K562 (cell line): ENCODE data around the gene QKI. TPM values are rescaled to one million over a fixed set of nuclear protein-coding genes. Genes with fewer than 3 reads are reported as not detected.

Source experiments
- ATAC-seq: fragments of 200-7000 bp; cut with Tn5 transposase; 3 replicates; pipeline ENCODE4 v1.9.1; 2020; ENCODE audit warnings: moderate library complexity
- BruUV-seq: library from RNA; stranded (reverse); fragments of 400-500 nt; replicated peaks from 2 replicates; lab custom pipeline; 2021; lab: Mats Ljungman, UMichigan
- CTCF ChIA-PET: fragments of 300-600 bp; formaldehyde crosslinking; extraction: SDS; loops from one replicate; lab custom pipeline; 2021; ENCODE audit warnings: low intra/inter-chr PET ratio; lab: Yijun Ruan, JAX
- POLR2A ChIA-PET: fragments of 300-600, 350-650 bp; sonication (Branson Sonifier 250); formaldehyde crosslinking; extraction: SDS; loops from one replicate; lab custom pipeline; 2021; ENCODE audit warnings: antibody characterized with exemption, inconsistent platforms; lab: Yijun Ruan, JAX
- DNase-seq, 4 experiments: peaks; one replicate each; pipeline versions ENCODE4 v3.0.0 to v3.0.0-alpha.2; 2011 to 2018; ENCODE audit warnings: low spot score in 3 of 4, mixed read lengths in 3 of 4; ENCODE audit errors: extremely low read depth in 1 of 4
- FAIRE-seq: peaks from 2 replicates; lab custom pipeline; 2011; peaks lifted over from hg19 to GRCh38; lab: Jason Lieb, UNC
- H2AFZ ChIP-seq: 2 replicates; pipeline ENCODE4 v1.6.0; 2011; ENCODE audit warnings: low read depth, low read length, control low read depth, inconsistent platforms
- H3K27ac ChIP-seq: fragments of 200-600 bp; 3 replicates; pipeline ENCODE4 v1.8.0; 2011; ENCODE audit warnings: low read depth, mild to moderate bottlenecking, control low read depth, inconsistent platforms, low read length, moderate library complexity, mixed read lengths; ENCODE audit errors: extremely low read depth
- H3K27me3 ChIP-seq, 2 experiments: fragments of 300-600 bp in 1 of 2; 2 replicates in 1 of 2; 3 replicates in 1 of 2; pipeline versions ENCODE4 v1.6.0 to v1.8.0; 2011; ENCODE audit warnings: inconsistent platforms in 2 of 2, low read length in 2 of 2, mild to moderate bottlenecking in 1 of 2, mixed read lengths in 1 of 2, moderate library complexity in 1 of 2; ENCODE audit not compliant: control insufficient read depth in 2 of 2, insufficient read depth in 2 of 2
- H3K36me3 ChIP-seq: fragments of 300-600 bp; 3 replicates; pipeline ENCODE4 v1.8.0; 2011; ENCODE audit warnings: mild to moderate bottlenecking, low read length, inconsistent platforms; ENCODE audit not compliant: control insufficient read depth, insufficient read depth
- H3K4me1 ChIP-seq, 2 experiments: fragments of 200-600 bp in 1 of 2; replicated peaks in 1 of 2; 2 replicates in 1 of 2; 3 replicates in 1 of 2; pipeline versions ENCODE4 v1.5.1 to v1.8.0; 2011; ENCODE audit warnings: inconsistent platforms in 2 of 2, low read length in 2 of 2, mild to moderate bottlenecking in 1 of 2, mixed read lengths in 1 of 2, moderate library complexity in 1 of 2; ENCODE audit not compliant: control insufficient read depth in 2 of 2, insufficient read depth in 2 of 2
- H3K4me2 ChIP-seq: 2 replicates; pipeline ENCODE4 v1.6.1; 2011; ENCODE audit warnings: low read length, control low read depth, inconsistent platforms, mixed read lengths; ENCODE audit not compliant: insufficient read depth
- H3K4me3 ChIP-seq: fragments of 200-600 bp; sonication (generic), shearing (Covaris generic); 2 replicates; pipeline ENCODE4 v1.5.1; 2016; ENCODE audit warnings: control low read depth, inconsistent platforms
- H3K79me2 ChIP-seq: fragments of 200-600 bp; 3 replicates; pipeline ENCODE4 v1.8.0; 2011; ENCODE audit warnings: low read length, inconsistent platforms; ENCODE audit not compliant: control insufficient read depth, insufficient read depth
- H3K9ac ChIP-seq, 2 experiments: 2 replicates each; pipeline versions ENCODE4 v1.6.0 to v1.6.1; 2011; ENCODE audit warnings: low read depth in 2 of 2, low read length in 2 of 2, control low read depth in 1 of 2, inconsistent platforms in 1 of 2, mild to moderate bottlenecking in 1 of 2, mixed read lengths in 1 of 2; ENCODE audit not compliant: insufficient read depth in 1 of 2
- H3K9me1 ChIP-seq: one replicate; pipeline ENCODE4 v1.6.0; 2011; ENCODE audit warnings: inconsistent platforms, mild to moderate bottlenecking, low read length, moderate library complexity; ENCODE audit not compliant: control insufficient read depth, insufficient read depth
- H3K9me3 ChIP-seq: replicated peaks from 2 replicates; pipeline ENCODE4 v1.5.1; 2011; ENCODE audit warnings: low read depth, low read length, inconsistent platforms; ENCODE audit not compliant: control insufficient read depth, insufficient read depth
- H4K20me1 ChIP-seq: replicated peaks from 2 replicates; pipeline ENCODE4 v1.6.1; 2011; ENCODE audit warnings: low read length, inconsistent platforms, mixed read lengths; ENCODE audit not compliant: control insufficient read depth, insufficient read depth
- ARID1B ChIP-seq: fragments of 450-650 bp; IDR thresholded peaks from 2 replicates; pipeline ENCODE4 v1.6.1; 2016; ENCODE audit warnings: antibody characterized with exemption, mild to moderate bottlenecking, inconsistent platforms
- BRD9 ChIP-seq: fragments of 450-650 bp; IDR thresholded peaks from 2 replicates; pipeline ENCODE4 v1.6.1; 2018; ENCODE audit warnings: low read depth; ENCODE audit not compliant: partially characterized antibody
- COPS2 ChIP-seq: fragments of 450-650 bp; conservative IDR thresholded peaks from 2 replicates; pipeline ENCODE4 v1.6.1; 2016; ENCODE audit warnings: mild to moderate bottlenecking, moderate library complexity
- FIP1L1 ChIP-seq: fragments of 200-400 bp; formaldehyde crosslinking; IDR thresholded peaks from 2 replicates; pipeline ENCODE4 v1.6.1; 2018; ENCODE audit warnings: mild to moderate bottlenecking, low read depth, low read length; ENCODE audit not compliant: poor library complexity, severe bottlenecking
- GMEB1 ChIP-seq: fragments of 250-450 bp; sonication (Bioruptor Pico); IDR thresholded peaks from 2 replicates; pipeline ENCODE4 v1.4.0; 2020; ENCODE audit warnings: mild to moderate bottlenecking
- MIER1 ChIP-seq: fragments of 450-650 bp; IDR thresholded peaks from 2 replicates; pipeline ENCODE4 v1.6.1; 2016; ENCODE audit warnings: antibody characterized with exemption, mild to moderate bottlenecking, low read depth
- NKRF ChIP-seq: fragments of 450-650 bp; IDR thresholded peaks from 2 replicates; pipeline ENCODE4 v1.6.1; 2016; ENCODE audit warnings: borderline replicate concordance
- POLR2H ChIP-seq: IDR thresholded peaks from 2 replicates; pipeline ENCODE4 v1.6.1; 2016; ENCODE audit warnings: missing genetic modification characterization, low read depth, mild to moderate bottlenecking, control low read depth, missing compliant biosample characterization, moderate library complexity
- SIN3B ChIP-seq: fragments of 450-650 bp; IDR thresholded peaks from 2 replicates; pipeline ENCODE4 v1.6.1; 2017; ENCODE audit warnings: low read depth, mild to moderate bottlenecking, moderate library complexity
- SMARCA4 ChIP-seq: fragments of 450-650 bp; IDR thresholded peaks from 2 replicates; pipeline ENCODE4 v1.6.1; 2016
- TRIM24 ChIP-seq, 2 experiments: fragments of 450-650 bp; IDR thresholded peaks; 2 replicates each; pipeline ENCODE4 v1.6.1; 2016
- ZC3H8 ChIP-seq: fragments of 450-650 bp; IDR thresholded peaks from 2 replicates; pipeline ENCODE4 v1.6.1; 2017
- ZNF449 ChIP-seq: fragments of 250-450 bp; sonication (Bioruptor Pico); IDR thresholded peaks from 2 replicates; pipeline ENCODE4 v1.8.0; 2022; ENCODE audit warnings: moderate library complexity, mild to moderate bottlenecking, inconsistent platforms
- ZNF766 ChIP-seq: fragments of 200-800 bp; sonication (Bioruptor generic); conservative IDR thresholded peaks from 2 replicates; pipeline ENCODE4 v1.6.1; 2016; ENCODE audit warnings: missing genetic modification characterization, missing compliant biosample characterization
- WGBS: fragments of 100-300 bp; shearing (Covaris generic); methylation state at CpG from one replicate; pipeline ENCODE4 v1.1.6; 2016; ENCODE audit warnings: low coverage, mixed read lengths; ENCODE audit not compliant: insufficient coverage; ENCODE audit errors: missing lambda C conversion rate; 5-methylcytosine and 5-hydroxymethylcytosine counted together
- in situ Hi-C: fragments of 300-500 bp; cut with MboI; formaldehyde crosslinking; loops from 4 replicates; pipeline ENCODE4 v1.15.0; 2018; ENCODE audit warnings: inconsistent platforms, mixed read lengths
- intact Hi-C: fragments of 100-400 bp; cut with micrococcal nuclease; formaldehyde crosslinking; loops from 2 replicates; pipeline ENCODE4 v1.14.2; 2022
- polyA plus RNA-seq, 8 experiments: library from polyadenylated mRNA; depleted of rRNA in 4 of 8; stranded (reverse) in 5 of 8; unstranded in 3 of 8; fragments of >200 nt; fragmentation: Nextera tagmentation in 2 of 8; fragmentation: Illumina TruSeq in 1 of 8; extraction: Ambion mirVana in 2 of 8; extraction: Trizol in 1 of 8; gene quantifications; 2 replicates each; pipeline versions ENCODE4 v1.2.1 to v1.2.3, GENCODE V29; 2011 to 2014; ENCODE audit warnings: inconsistent platforms in 1 of 8, missing spikeins in 1 of 8
- total RNA-seq, 7 experiments: library from RNA; depleted of rRNA in 6 of 7; stranded (reverse); fragments of >200 nt in 6 of 7; fragmentation: Illumina TruSeq in 2 of 7; extraction: Trizol in 2 of 7; gene quantifications; 2 replicates each; pipeline versions ENCODE4 v1.2.1 to v1.2.3, GENCODE V29; 2011 to 2021; ENCODE audit warnings: low replicate concordance in 1 of 7

Gene QKI
- total and polyA plus RNA-seq, 9 of the 15 experiments (the other 6 are each of a cell fraction or from before 2014, with no cell fraction given), result 20.4 to 215 (median 123) TPM

- no peak for TF ChIP-seq ZNF449 (CRISPR knock-in tag)
Observed at GRCh38 chr6:163416557-163417253, 2.2 kb downstream of the QKI start (continued).

GRCh38 chr6:163417595-163417994, 3.1 kb downstream of the QKI start:
- Histone ChIP-seq H3K9ac (peak overlapping the region in 1 of 2 experiments; percentile 93; a peak in 2 of 4 replicates), H3K9me1 (no peaks in the 10 kb centered on the region), H4K20me1 (no peaks in the 10 kb centered on the region; the same call in none of the 2 replicates), H3K4me2 (peak overlapping the region; percentile 82), H3K4me3 (peak overlapping the region; percentile 87), H3K27ac (peak overlapping the region; percentile 56), H2AFZ (no peak overlapping the region), H3K9me3 (no peaks in the 10 kb centered on the region), H3K27me3 (no peaks in the 10 kb centered on the region), H3K36me3 (peaks cover 4% of the 10 kb centered on the region), H3K79me2 (peaks cover 88% of the 10 kb centered on the region), H3K4me1 (peaks cover 13 to 15% of the 10 kb centered on the region in 2 experiments)
- DNase-seq, result peak in 1 of 4 experiments; percentile 30
- ChIA-PET CTCF (interaction anchor here (1.1 kb wide), 1 partner anchor 539 kb away, joined by 4 read pairs; no protein-coding TSS in a partner anchor), POLR2A (interaction anchor here (0.9 to 1.8 kb wide), 2 partner anchors 9 to 31 kb away, joined by 3 to 7 read pairs; no protein-coding TSS in a partner anchor)
- intact Hi-C loops (loop anchor here (1.0 to 5.0 kb wide), 7 partner anchors 137 to 1510 kb away; no protein-coding TSS in a partner anchor), in situ Hi-C loops (no loop called here)
- BruUV-seq, result no TSS peak
- WGBS, result 0% methylated on average over 4 of the region's 4 CpGs
- peak; percentile 5 for ATAC-seq
- no peak for FAIRE-seq
- TF ChIP-seq SIN3B (0 out of 2 replicates have a peak, but pooled peaks have one; percentile 12), ZNF766 (CRISPR knock-in tag) (no peak), COPS2 (no peak), GMEB1 (CRISPR knock-in tag) (no peak), MIER1 (no peak), BRD9 (no peak), FIP1L1 (no peak), NKRF (peak; percentile 36; the same call in 1 of the 2 replicates), POLR2H (tag) (0 out of 2 replicates have a peak, but pooled peaks have one; percentile 7), TRIM24 (IDR thresholded peaks at IDR 0.05) (no peak), ARID1B (peak; percentile 28; the same call in 1 of the 2 replicates), ZC3H8 (no peak), SMARCA4 (peak; percentile 28; the same call in 1 of the 2 replicates)
